ENCODE results near the gene MYL5.

Gene MYL5

DNA sequence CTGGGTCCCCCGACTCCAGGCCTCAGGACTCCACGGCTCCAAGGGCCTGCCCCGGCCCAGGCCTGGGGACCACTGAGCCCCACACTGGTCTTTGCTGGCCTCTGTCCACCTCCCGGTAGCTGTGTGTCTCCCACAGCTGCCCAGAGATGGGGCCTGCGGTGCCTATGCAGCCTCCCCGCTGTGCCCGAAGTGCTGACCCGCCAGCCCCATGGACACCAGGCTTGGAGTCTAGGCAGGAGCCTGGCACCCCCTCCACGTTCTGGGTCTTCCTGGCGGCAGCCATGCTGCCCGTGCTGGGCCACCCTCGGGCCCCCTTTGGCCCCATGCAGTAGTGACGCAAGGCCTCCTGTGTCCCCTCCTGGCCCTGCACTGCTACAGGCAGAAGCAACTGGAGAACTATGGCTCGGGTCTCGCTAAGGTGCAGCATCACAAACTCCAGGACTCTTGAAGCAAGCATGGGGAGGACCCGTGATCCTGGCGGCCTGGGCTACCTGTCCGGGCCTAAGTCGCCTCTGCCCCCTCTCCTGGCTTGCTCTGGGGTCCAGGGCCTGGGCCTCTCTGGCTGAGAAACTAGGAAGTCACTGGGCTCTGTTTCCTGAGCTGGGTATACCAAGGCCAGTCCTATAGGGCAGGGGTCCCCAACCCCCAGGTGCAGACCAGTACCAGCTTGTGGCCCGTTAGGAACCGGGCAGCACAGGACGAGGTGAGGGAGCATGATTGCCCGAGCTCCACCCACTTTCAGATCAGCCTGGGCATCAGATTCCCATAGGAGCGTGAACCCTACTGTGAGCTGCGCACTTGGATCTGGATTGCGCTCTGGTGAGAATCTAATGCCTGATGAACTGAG is 917 bp downstream of the MYL5 start:
- no peak for DNase-seq

DNA sequence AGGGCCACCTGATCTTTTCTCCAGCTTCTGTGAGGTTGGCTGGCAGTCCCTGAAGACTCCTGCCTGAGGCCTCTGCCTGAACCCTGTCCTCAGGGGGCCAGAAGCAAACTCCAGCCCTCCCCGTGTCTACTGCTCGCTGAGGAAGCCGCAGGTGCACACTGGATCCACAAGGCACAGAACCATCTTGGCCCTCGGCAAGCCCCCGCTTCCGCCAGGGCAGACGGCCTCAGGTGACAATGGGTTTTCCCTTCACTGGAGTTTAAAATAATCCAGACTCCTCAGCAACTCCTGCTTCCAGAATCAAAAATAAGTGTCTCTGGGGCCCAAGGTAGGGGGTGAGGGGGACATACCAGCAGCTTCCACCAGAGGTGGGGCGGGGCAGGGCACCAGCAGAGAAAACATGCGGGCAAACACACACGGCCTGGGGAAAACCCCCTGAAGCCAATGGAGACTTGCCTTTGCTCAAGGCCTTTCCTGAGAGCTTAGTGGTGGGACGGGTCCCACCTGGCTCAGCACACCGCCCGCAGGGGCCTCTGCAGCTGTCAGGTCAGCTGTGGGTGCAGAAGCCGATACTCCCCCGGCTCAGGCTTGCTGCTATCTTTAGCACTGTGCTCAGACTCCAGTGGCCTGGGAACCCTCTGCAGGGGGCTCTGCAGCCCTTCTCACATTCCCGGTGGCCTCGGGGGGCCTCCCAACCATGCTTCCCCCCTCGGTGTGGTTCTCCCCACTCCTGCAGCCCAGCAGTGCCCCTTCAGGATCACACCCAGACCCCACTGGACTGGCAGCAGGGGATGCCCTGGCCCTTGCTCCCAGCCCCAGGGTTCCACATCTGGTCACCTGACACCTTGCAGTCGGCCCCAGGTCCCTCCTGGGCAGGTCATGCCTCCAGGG is 1.9 kb downstream of the MYL5 start:
- no peak for DNase-seq

DNA sequence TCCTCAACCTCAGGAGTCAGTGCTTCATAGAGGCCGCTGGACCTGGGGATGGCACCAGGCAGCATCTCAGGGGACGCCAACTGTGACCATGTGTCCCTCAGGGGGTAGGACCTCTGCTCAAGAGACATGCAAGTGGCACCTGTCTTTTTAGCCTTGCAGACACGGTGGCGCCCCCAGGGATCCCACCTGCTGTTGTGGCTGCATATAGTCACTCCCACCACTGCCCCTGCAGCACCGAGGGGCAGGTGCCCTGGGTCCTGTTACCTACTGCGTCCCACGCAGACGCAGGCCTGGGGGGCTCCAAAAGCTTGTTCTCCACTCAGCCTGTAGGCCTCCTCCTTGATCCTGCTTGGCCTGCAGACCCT is 2.5 kb downstream of the MYL5 start:
- no peak for DNase-seq

DNA sequence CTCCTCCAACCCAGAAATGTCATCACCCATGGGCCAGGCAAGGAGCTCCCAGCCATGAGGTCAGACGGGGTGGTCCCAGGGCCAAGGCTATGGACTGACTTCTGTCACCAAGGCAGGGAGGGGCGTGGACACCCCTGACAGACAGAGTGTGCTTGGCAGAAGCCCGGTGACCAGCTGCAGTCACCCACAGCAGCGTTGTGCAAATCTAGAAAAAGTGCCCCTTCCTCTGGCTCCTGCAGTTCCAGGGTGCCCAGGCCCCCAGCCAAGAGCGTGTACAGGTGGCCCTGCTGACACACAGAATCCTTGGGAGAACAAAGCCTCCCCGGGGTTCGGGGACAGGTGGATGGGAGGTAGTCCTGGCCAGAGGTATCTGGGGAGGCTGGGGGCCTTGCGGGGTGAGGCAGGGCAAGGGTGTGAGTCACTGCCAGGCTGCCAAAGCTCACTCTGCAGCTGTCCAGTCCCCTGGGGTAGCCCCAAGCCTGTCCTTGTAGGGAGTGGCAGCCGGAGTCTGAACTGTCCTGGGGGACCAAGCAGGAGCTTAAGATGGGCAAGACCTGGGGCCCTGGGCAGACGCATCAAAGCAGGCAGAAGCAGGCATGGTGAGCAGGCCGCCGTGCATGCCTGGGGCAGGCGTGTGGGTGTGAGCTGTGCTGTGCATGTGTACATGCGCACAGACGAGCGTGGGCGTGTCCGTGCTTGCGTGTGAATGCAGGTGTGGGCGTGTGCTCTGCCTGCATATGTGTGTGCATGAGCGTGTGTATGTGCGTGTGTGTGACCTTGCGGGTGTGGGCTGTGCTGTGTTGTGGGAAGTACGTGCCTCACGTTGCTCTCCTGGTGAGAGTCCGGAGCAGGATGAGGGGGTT is 3.3 kb downstream of the MYL5 start:
- no peak for DNase-seq

DNA sequence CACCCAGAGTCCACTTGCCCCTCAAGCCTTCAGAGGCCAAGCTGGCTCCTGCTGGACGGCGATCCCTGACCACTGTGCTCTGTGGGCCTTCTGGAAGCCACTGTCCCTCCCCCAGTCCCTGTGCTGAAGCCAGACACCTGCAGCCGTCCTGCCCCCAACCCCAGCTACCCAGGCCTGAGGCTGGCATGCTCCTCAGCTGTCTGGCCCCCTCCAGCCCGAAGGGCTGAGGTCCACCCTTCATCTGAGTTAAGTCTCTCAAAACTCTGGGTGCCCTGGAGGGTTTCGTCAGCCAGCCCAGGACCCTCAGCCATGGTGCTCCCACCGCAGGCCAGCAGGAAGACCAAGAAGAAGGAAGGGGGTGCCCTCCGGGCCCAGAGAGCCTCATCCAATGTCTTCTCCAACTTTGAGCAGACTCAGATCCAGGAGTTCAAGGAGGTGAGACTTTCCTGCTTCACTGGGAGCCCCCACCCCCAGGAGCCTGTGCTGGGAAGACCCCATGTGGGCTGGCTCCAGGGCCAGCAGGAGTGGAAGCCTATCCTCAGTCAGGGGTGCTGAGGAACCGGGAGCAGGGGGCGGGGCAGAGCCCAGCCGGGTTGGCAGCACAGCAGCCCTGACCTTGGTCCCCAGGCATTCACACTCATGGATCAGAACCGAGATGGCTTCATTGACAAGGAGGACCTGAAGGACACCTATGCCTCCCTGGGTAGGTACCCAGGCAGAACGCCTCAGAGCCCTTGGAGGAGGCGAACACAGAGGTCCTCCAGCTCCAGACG is 4.2 kb downstream of the MYL5 start:
- DNase-seq, result no peak

DNA sequence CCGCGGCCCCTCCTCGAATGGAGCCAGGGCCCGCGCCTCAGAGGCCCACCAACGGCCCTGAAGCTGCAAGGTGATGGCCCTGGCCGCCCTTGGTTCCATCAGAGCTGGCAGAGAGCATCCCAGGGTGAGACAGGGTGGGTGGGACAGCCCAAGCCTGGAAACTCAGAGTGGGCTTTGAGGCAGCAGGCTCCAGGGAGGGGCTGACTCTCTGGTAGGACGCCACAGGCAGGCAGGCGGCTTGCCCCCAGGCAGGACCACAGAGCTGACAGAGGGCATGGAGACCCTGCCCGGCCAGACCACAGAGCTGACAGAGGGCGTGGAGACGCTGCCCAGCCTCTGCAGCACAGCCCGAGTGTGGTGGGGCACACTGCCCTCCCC is 4.8 kb downstream of the MYL5 start:
- DNase-seq, result no peak

DNA sequence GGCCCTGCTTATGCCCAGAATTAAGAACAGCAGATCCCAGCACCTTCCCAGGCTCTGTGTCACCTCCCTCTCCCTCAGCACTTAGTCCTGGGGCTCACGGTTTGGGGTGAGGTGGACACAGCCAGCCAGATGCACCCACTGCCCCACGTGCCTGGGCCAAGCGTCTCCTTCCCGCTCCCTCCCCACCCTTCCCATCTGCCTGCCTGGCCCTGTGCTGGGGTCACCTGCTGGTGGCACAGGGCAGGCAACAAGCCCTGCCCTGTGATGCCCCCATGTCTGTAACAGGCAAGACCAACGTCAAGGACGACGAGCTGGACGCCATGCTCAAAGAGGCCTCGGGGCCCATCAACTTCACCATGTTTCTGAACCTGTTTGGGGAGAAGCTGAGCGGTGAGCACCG is 5.3 kb downstream of the MYL5 start:
- DNase-seq, result no peak

DNA sequence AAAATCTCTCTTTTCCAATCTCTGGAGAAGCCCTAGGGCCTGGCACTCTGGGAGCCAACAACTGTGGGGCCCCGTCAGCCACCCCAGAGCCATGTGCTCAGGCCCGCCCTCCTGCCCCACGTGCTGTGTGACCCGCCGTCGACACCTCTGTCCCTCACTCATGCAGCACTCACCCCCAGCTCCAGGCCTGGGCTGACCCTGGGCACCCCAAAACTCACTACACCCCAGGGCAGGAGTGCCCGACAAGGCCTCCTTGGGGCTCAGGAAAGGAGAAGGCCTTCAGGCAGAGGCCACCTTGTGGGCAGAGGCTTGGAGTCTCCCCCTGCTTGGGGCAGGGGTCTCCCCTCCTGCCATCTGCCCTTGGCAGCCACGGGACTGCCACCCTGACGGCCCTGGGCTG is 5.7 kb downstream of the MYL5 start:
- no peak for DNase-seq

DNA sequence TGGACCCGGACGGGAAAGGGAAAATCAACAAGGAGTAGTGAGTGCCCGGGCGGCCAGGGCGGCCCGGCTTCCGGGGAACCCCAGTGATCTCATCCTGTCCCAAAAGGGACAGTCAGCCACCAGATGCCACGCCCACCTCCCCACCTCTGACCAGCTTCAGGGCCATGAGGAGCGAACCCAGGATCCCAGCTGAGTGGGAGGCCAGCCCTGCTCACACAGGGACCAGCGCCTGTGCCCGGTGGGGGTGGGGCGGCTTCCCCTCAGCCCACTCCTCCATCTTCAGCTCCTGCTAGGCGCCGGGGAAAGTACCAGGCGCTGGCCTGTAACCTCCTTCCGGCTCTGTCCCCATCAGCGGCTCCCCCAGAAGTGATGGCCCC is 6.2 kb downstream of the MYL5 start:
- DNase-seq, result no peak

DNA sequence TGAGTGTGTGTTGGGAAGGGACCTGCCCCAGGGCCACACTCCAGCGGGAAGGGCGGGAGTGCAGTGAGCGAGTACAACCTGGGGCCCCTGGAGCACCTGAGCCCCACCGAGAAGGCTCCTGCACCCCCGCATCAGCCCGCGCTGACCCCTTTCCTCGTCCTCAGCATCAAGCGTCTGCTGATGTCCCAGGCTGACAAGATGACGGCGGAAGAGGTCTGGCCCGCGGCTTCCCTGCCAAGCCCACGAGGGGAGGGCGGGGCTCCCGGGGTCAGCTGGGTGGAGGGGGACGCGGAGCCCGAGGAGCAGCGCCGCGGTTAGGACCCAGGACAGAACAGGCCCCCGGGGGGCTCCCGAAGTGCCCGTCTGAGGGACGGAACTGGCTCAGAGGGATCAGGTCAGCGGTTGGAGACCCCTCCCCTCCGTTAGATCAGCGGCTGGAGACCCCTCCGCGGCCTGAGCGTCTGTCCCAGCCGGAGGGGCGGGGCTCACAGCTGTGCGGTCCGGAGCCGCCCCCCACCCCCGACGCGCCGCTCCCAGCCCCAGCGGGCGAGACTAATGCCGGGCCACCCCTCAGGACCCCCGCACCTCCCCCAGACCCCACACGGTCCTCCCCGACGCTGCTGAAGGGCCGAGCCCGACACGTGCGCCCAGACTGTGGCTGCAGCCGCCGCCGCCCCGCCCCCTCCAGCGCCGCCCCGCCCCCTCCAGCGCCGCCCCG is 6.7 kb downstream of the MYL5 start:
- no peak for DNase-seq

DNA sequence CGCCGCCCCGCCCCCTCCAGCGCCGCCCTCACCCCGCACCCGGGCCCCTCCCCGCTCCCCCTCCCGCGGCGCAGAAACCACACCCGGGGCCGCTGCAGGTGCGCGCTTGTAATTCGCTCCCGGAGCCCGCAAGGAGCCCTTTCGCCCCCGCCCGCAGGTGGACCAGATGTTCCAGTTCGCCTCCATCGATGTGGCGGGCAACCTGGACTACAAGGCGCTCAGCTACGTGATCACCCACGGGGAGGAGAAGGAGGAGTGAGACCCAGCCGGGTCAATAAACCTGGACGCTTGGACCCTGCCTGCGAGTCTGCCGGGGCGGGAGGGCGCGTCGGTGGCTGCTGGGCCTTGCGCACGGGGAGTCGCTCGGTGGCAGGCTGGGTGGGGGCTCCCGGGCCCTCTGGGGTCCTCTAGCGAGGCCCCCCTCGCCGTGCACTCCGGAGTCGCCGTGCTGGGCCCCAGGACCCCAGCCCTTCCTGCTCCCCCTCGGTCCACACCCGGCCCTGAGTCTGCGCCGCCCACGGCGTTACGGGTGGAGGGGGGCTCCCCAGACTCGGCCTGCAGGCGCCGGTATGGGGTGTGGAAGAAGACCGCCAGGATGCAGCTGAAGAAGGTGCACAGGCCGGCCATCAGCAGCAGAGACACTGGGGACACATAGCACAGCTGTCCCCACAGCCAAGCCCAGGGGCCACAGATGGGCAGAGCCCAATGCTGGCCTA is 7.6 kb downstream of the MYL5 start:
- no peak for DNase-seq

DNA sequence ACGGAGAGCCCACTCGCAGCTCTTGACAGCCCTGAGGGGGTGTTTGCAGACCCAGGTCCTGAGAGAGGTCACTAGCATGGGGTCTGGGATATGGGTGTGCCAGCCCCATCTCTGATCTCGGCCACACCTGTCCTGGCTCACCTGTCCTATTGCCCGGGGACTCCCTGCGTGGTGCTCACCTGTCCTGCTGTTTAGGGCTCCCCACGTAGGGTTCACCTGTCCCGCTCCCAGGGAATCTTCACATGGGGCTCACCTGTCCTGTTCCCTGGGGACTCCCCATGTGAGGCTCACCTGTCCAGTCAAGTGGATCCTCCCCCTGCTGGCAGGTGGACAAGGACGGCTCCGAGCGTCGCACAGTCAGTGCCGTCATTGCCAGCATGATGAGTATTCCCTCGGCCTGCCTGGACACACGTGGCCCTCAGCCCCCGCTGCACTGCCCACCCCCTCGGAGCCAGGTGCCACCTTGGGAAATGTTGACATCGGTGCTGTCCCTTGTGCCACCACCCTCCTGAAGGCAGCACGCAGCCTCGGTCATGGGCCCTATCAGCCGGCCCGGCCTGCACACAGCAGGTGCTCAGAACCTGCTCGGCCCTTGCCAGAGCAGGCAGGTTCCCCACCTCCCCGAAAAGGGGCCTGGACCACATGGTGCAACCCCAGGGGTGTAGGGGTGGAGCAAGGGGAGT is 8.3 kb downstream of the MYL5 start:
- no peak for DNase-seq

DNA sequence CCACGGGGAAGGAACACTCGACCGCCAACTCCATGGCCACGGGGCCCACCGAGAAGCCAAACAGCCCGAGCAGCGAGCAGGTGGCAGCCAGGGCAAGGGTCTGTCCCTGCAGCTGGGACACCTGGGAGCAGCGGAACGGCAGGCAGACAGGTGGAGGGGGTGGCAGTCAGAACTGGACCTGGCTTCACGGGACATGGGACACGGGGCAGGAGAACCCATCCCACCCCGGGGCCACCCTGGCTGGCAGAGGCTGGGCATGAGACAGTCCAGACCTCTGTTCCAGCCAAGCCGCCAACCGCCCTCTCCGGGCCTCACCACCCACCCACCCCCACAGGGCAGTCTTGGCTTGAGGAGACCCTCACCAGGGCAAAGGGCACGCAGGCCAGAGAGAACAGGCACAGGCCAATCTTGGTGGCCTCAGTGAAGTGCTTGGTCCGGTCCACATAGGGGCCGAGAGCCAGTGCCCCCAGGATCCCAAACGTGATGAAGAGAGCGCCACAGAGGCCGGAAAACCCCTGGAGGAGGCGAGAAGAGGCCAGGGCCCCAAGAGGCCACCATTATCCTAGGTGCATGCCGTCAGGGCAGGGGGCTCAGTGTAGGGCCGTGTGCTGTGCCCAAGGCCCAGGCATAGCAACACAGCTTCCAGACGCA is 9.0 kb downstream of the MYL5 start:
- DNase-seq, result no peak

DNA sequence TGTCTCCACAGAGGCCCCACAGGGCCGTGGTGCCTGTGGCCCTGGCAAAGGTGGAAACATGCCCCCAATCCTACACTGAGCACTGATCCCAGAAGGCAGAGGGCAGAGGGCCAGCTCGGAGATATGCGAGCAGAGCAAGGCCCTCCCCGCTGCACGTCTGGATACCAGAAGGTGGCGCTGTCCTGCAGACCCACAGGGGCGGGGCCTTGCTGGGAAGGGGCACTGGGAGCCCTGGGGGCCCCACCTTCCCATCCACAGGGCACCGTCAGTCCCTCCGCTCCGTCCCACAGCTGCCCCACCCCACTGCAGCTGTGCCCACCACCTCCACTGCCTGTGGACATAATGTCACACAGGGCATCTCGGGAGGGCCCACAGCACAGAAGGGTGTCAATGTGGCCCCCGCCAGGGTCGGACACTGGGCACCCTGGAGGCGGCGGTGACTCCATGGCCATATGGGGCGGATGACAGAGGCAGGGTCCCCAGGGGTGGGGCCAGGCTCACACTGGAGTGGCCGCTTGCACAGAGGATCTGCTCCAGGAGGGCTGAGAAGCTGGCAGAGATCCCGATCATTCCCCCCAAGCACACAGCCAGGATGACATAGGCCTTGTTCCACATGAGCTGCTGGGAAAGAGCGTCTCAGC is 9.8 kb downstream of the MYL5 start:
- DNase-seq, result no peak

DNA sequence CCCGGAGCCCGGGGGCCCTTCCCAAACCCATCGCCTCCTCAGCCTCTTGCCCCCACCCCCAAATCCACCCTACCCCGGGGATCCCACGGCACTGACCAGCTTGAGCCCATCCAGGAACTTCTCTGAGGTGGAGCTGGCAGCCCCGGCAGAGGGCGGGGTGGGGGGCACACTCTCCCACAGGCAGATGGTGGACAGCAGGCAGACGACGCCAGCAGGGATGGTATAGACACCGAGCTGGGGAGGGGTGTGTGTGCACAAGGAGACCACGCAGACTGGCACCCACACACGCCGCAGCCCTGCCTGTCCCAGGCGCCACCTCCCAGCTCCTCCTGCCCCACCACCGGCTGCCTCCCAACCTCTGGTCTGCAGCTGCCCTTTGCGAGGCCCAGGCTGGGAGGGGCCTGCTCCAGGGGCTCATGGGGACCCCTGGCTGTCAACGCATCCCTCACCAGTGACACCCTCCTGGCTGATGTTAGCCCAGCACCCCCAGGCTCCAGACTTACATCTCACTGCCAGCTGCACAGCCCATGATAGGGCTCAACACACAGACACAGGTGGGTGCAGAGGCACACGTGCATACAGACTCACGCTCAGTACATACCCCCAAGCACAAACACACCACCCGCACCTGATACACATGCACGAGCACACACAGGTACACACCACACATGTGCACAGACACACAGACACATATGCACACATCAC is 10.4 kb downstream of the MYL5 start:
- DNase-seq, result no peak

DNA sequence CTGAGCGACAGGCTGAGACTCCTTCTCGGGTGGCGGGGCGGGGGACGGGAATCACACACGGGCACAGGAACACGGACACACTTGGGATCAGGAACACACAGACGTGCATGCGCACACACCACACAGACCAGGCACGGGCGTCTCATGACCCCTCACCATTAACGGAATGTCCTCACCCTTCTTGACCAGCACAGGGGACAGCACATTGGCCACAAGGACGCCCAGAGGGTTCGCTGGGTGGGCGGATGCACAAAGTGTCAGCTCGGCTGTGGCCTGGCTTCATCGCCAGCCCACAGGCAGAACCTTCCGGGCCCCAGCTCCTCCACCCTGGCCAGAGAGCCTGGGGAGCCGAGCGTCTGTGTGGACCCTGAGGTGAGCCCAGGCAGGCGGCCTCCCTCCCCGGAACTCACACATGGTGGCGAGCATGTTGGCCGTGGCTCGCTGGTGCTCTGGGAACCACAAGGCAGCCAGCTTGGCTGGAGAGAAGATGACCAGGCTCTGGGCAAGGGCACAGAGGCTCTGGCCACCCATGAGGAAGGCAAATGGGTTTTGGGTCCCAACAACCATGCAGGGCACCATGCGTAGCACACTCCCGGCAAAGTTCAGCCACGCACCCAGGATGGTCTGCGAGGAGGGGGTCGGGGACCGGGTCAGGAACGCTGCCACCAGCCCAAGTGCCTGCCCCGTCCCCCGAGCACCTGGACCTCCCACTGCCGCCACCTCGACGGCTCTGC is 11.5 kb downstream of the MYL5 start:
- no peak for DNase-seq

DNA sequence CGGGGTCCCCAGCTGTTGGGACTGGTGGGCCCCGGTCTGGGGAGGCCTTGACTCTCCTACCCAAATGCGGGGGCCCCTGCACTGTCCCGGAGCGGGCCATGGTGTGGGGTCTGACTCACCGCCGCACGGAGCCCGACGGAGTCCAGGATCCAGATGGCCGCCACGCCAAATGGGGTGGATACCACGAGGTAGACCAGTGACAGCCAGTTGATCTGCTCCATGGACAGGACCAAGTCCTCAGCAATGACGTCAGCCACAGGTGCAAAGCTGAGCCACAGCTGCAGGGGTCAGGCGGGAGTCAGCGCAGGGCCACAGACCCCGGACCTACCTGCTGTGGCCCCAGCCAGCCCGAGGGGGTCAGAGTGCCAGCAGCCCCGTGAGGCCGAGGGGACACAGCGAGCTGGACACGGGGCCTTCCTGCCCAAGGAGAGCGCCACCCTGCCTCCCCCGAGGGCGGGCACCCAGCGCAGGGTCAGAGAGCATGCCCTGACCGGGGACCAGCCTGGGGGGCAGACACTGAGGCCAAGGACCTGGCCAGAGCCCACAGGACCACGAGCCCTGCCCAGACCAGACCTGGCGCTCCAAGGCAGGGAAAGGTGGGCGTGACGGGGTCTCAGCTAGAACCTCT is 12.2 kb downstream of the MYL5 start:
- no peak for DNase-seq
